IPS DF 6.9 (cell line): Measurements from ENCODE around the gene HOXD8.

Source experiments
- DNase-seq: peaks from one replicate; pipeline ENCODE4 v3.0.0-alpha.2; 2013; ENCODE audit warnings: low read depth, low spot score
- H3K27ac ChIP-seq: one replicate; pipeline ENCODE4 v1.5.1; 2013; ENCODE audit warnings: low read length, control low read depth
- H3K27me3 ChIP-seq: 2 replicates; pipeline ENCODE4 v1.6.1; 2013; ENCODE audit warnings: mild to moderate bottlenecking, low read length; ENCODE audit not compliant: control insufficient read depth, insufficient read depth
- H3K36me3 ChIP-seq: 2 replicates; pipeline ENCODE4 v1.6.1; 2013; ENCODE audit warnings: low read length; ENCODE audit not compliant: control insufficient read depth, insufficient read depth
- H3K4me1 ChIP-seq: 2 replicates; pipeline ENCODE4 v1.6.1; 2013; ENCODE audit warnings: low read length; ENCODE audit not compliant: control insufficient read depth, insufficient read depth
- H3K4me3 ChIP-seq: 2 replicates; pipeline ENCODE4 v1.5.1; 2013; ENCODE audit warnings: mild to moderate bottlenecking, low read length
- H3K9me3 ChIP-seq: 2 replicates; pipeline ENCODE4 v1.6.1; 2013; ENCODE audit warnings: low read length, inconsistent platforms; ENCODE audit not compliant: control insufficient read depth, insufficient read depth
- WGBS: extraction: QIAGEN DNeasy Blood & Tissue Kit; methylation state at CpG from one replicate; pipeline ENCODE4 v1.1.7; 2013; ENCODE audit warnings: mixed read lengths, missing lambda C conversion rate; ENCODE audit not compliant: insufficient read length, insufficient coverage; 5-methylcytosine and 5-hydroxymethylcytosine counted together

HOXD8 gene

DNA sequence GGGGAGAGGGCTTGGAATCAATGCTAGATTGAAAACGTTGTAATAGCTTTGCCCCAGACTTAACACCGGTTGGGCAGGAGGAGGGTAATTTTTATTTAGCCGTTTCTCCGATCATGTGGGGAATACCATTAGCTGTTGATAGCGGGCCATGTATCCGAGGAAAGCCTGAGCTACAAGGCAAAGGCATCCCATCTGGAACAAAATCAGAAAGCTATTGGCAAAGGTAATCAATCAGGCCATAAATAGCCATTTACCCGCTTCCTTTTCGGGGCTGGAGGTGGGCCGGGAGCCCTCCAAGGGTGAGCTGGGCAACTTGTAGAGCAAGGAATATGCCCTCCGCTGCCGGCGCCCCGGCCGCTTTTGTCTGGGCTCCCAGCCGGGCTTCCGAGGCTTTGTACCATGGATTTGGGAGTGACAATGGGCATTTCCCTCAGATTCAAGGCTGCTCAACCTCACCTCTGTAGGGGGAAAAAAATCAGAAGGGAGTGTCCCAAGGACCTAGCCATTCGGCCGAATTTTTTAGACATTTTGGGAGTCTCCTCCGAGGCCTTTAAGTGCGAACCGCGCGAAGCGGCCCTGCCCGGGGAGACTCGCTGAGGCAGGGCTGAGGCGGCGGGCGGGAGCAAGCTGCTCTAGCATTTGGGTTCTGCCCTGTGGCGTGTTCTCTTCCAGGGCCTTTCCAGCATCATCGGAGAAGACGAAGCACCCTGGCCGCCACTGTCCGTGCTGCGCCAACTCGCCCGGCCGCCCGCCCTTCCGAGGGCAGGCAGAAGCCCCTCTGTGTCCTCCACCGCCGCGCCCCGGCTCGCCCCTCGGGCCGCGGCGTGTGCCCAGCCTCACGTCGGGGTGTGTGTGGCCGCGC, 8.1 kb upstream of the HOXD8 start:
- DNase-seq, result no peak
- H3K27me3 ChIP-seq, result peaks cover 97% of the 10 kb centered on the region
- H3K4me3 ChIP-seq, result no peak overlapping the region
- no peaks in the 10 kb centered on the region for H3K36me3 ChIP-seq
- no peak overlapping the region for H3K27ac ChIP-seq
- WGBS, result no CpG with 5 or more reads among the region's 53 CpGs
- no peaks in the 10 kb centered on the region for H3K9me3 ChIP-seq
- peaks cover 7% of the 10 kb centered on the region; the same call in 1 of the 2 replicates for H3K4me1 ChIP-seq

GRCh38 chr2:176122052-176122682, 7.3 kb upstream of the HOXD8 start:
- Histone ChIP-seq H3K27ac (no peak overlapping the region), H3K4me3 (no peak overlapping the region; the same call in 1 of the 2 replicates), H3K27me3 (peaks cover 94% of the 10 kb centered on the region), H3K4me1 (peaks cover 7% of the 10 kb centered on the region; the same call in 1 of the 2 replicates), H3K36me3 (no peaks in the 10 kb centered on the region), H3K9me3 (no peaks in the 10 kb centered on the region)
- WGBS, result no CpG with 5 or more reads among the region's 47 CpGs
- no peak for DNase-seq

- Histone ChIP-seq H3K4me3 (peak within 1 kb of the TSS; percentile 22; the same call in 1 of the 2 replicates), H3K4me1 (peaks cover 7% of the 10 kb centered on the region; the same call in 1 of the 2 replicates), H3K36me3 (no peaks in the 10 kb centered on the region), H3K27me3 (peaks cover 92% of the 10 kb centered on the region), H3K27ac (no peak within 1 kb of the TSS), H3K9me3 (no peaks in the 10 kb centered on the region)
- no CpG with 5 or more reads among the region's 84 CpGs for WGBS
- no peak for DNase-seq
Measured at GRCh38 chr2:176122683-176123410, 6.7 kb upstream of the HOXD8 start, which contains the start of gene HOXD9. Gene HOXD9 (plus strand): TSS chr2:176122719. CDS start chr2:176122769, 50 bp downstream.

- no CpG with 5 or more reads among the region's 40 CpGs for WGBS
- Histone ChIP-seq H3K9me3 (no peaks in the 10 kb centered on the region), H3K36me3 (no peaks in the 10 kb centered on the region), H3K4me3 (no peak overlapping the region), H3K4me1 (peaks cover 7% of the 10 kb centered on the region; the same call in 1 of the 2 replicates), H3K27ac (no peak overlapping the region), H3K27me3 (peaks cover 92% of the 10 kb centered on the region)
- no peak for DNase-seq
Measured at GRCh38 chr2:176123411-176124109, 5.9 kb upstream of the HOXD8 start.

DNA sequence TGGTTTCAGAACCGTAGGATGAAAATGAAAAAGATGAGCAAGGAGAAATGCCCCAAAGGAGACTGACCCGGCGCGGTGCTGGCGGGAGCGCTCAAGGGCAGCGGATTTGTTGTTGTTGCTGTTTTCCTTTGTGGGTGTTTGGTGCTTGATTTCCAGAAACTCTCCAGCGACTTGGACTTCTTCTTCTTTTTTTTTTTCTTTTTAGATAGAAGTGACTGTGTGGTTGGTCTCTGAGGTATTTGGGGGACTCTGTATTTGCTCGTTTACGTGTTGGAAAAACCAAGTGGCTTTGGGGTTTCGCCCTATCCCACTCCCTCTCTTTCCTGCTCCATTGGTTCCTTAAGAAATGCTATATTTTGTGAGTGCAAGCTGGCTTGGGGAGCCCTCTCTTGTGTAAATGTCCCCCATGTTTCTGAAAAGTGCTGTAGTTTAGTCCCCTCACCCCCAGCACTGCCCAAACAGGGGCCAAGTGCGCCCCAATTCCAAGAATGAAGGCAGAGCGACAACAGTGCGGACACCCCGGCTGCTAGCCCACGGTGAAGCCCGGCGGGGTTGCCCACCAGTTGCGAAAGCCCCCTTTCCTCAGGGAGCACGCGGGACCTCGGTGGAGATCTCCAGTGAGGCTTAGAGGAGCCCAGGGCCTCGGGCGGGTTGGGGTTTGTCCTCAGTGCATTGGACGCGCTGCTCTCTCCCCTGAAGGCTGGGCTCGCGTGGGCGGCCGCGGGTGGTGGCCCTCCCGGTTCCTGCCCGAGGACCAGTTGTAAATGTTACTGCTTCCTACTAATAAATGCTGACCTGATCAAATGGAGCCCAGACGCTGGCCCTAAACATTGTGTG, 5.2 kb upstream of the HOXD8 start:
- Histone ChIP-seq H3K27ac (no peak overlapping the region), H3K27me3 (peaks cover 94% of the 10 kb centered on the region), H3K4me3 (no peak overlapping the region), H3K36me3 (no peaks in the 10 kb centered on the region), H3K9me3 (no peaks in the 10 kb centered on the region), H3K4me1 (peaks cover 10% of the 10 kb centered on the region; the same call in 1 of the 2 replicates)
- no peak for DNase-seq
- WGBS, result no CpG with 5 or more reads among the region's 34 CpGs

- no CpG with 5 or more reads among the region's 9 CpGs for WGBS
- peaks cover 92% of the 10 kb centered on the region for H3K27me3 ChIP-seq
- no peak for DNase-seq
Measured at GRCh38 chr2:176124947-176125771, 4.3 kb upstream of the HOXD8 start.

GRCh38 chr2:176125772-176126054, 3.8 kb upstream of the HOXD8 start:
- H3K27ac ChIP-seq, result no peak overlapping the region
- peaks cover 91% of the 10 kb centered on the region for H3K27me3 ChIP-seq
- no CpG with 5 or more reads among the region's 6 CpGs for WGBS

More at GRCh38 chr2:176124947-176125771, 4.3 kb upstream of the HOXD8 start:
- H3K9me3 ChIP-seq, result no peaks in the 10 kb centered on the region
- no peak overlapping the region for H3K4me3 ChIP-seq
- no peak overlapping the region for H3K27ac ChIP-seq
- no peaks in the 10 kb centered on the region for H3K36me3 ChIP-seq
- H3K4me1 ChIP-seq, result peaks cover 12% of the 10 kb centered on the region; the same call in 1 of the 2 replicates

DNA sequence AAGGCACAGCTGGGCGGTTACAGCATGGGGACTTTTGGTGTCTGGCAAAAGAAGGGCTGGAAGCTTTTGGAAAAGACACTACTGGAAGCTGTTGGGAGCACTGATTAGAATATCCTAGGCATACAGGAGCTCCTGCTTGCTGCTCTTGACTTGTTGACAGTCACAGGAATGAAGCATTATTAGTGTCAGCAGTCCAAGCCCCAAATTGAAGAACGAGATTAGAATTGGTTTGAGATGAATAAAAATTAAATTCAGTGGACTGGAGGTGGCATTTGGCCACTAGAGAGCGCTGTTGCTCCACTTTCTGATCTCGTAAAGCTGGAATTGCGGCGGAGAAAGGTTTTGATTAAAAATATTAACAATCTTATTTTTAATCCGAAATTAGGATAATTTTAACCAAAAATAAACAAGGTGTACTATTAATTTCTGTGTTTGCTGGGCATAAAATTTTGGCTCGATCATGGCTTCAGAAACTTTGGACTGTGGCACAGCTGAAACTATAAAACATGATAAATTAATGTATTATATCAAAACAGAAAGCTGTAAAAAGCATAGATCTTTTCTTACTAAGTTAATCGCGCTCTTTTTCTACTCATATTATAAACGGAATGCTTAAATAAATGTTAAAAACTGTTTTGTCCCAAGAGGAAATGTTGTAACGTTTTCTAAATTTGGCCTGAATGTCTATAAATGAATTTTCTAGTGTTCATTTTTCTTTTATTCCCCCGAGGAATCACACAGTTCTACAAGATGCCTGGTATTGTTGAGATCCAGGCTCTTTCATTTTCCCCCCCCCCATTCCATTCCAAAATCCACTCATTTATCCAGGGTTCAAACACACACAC, 2.4 kb upstream of the HOXD8 start:
- H3K27me3 ChIP-seq, result peaks cover 88% of the 10 kb centered on the region
- H3K4me3 ChIP-seq, result no peak overlapping the region

More at GRCh38 chr2:176125772-176126054, 3.8 kb upstream of the HOXD8 start:
- Histone ChIP-seq H3K4me3 (no peak overlapping the region), H3K36me3 (no peaks in the 10 kb centered on the region), H3K4me1 (peaks cover 12% of the 10 kb centered on the region; the same call in 1 of the 2 replicates), H3K9me3 (no peaks in the 10 kb centered on the region)
- DNase-seq, result no peak

More for the DNA sequence above, 2.4 kb upstream of the HOXD8 start:
- Histone ChIP-seq H3K9me3 (no peaks in the 10 kb centered on the region), H3K4me1 (peaks cover 12% of the 10 kb centered on the region; the same call in 1 of the 2 replicates), H3K36me3 (no peaks in the 10 kb centered on the region), H3K27ac (no peak overlapping the region)
- DNase-seq, result no peak
- no CpG with 5 or more reads among the region's 13 CpGs for WGBS
